HL-60/S4 treated with phorbol 12-myristate 13-acetate at 8.2 ng/mL for 4 days and 3 days (cell line): ENCODE data around the gene MICOS13.

Experiments
- in situ Hi-C: fragments of 300-500 bp; cut with MboI; formaldehyde crosslinking; loops from 2 replicates; pipeline ENCODE4 v1.15.0; 2022; ENCODE audit warnings: low sequenced_read_pairs

MICOS13 gene

GRCh38 chr19:5687360-5688198 is 7.3 kb upstream of the MICOS13 start:
- in situ Hi-C loops = no loop called here

GRCh38 chr19:5686647-5687359 is 6.5 kb upstream of the MICOS13 start:
- in situ Hi-C loops = no loop called here

DNA sequence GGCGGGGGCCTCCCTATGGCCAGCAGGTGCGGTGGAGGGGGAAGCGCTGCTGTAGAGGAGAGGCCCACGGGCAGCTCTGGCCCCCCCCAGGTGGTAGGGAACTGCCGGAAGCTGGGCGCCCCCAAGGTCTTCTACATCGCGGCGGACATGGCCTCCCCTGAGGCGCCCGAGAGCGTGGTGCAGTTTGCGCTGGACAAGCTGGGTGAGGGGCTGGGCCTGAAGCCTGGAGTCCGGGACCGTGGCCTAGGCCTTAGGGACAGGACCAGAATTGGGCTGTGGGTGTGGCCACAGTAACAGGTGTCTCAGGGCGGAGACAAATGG is 6.0 kb upstream of the MICOS13 start:
- in situ Hi-C loops = no loop called here

- in situ Hi-C loops = no loop called here
Measured at GRCh38 chr19:5684694-5685430, 4.5 kb upstream of the MICOS13 start.

- in situ Hi-C loops = no loop called here
Measured at GRCh38 chr19:5683177-5683886, 3.0 kb upstream of the MICOS13 start.

DNA sequence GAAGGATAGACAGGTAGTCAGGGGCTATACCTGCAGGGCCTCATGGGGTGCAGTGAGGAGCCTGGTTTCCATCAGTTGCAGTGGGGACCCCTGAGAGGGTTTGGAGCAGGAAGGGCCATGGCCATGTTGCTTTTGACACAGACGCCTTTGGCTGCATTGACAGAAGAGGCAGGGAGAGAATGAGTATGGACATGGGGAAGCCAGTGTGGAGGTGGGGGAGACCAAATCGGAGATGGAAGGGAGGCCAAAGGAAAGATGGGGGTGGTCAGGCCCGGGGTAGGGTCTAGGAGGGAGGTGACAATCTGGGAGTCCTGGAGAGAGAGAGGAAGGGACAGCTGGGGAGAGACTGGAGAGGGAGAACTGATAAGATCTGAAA is 1.8 kb upstream of the MICOS13 start:
- in situ Hi-C loops = no loop called here

- in situ Hi-C loops = no loop called here
Measured at GRCh38 chr19:5681391-5682106, 1.2 kb upstream of the MICOS13 start.

GRCh38 chr19:5680084-5680436 is 256 bp downstream of the MICOS13 start:
- in situ Hi-C loops = no loop called here

GRCh38 chr19:5679289-5680083 is 830 bp downstream of the MICOS13 start:
- in situ Hi-C loops = no loop called here

DNA sequence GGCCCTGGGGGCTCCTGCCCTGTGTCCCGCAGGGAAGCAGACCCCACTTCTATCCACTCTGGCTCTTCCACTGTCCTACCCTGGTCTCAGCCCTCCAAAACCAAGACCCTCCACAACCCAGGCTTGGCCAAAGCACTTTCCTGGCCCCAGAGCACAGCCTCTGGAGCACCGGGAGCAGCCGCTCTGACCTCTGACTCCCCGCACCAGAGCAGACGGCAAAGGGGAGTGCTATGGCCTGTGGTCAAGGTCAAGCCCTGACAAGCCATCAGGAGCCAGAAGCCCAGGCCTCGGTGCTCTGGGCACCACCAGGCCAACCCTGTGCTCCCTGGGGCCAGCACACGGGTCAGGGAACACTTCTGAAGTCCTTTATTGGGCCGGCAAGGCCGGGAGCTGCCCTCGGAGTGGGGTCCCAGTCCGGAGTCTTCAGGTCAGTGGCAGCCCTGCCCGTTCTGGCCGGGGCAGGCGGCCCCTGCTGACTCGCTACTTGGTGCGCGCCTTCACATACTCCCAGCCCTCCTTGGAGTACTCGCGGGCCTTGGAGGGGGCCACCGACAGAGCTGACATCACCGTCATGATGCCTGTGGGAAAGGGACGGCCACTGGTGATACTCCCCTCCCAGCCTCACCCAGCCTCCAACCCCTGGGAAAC is 2.1 kb downstream of the MICOS13 start:
- in situ Hi-C loops = no loop called here

DNA sequence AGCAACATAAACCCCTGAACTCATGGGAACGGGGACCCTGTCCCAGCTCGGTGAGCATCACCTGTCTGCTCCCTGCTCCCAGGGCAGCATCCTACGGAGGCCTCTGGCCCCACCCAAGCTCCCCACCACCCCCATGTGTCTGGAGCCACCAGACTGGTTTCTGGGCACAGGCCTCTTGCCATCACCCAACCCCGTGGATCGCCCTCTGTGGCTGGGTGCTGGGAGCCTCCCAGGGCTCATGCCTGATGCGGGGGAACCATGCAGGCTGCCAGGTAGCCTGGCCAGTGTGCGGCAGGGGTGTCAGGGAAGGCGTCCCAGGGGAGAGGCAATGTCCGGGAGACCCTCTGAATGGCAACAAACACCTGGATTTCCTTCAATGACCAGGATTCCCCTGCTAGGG is 2.7 kb downstream of the MICOS13 start:
- in situ Hi-C loops = no loop called here

- in situ Hi-C loops = no loop called here
Measured at GRCh38 chr19:5677136-5677535, 3.2 kb downstream of the MICOS13 start.

GRCh38 chr19:5676772-5677105 is 3.6 kb downstream of the MICOS13 start:
- in situ Hi-C loops = no loop called here

GRCh38 chr19:5676105-5676771 is 4.1 kb downstream of the MICOS13 start:
- in situ Hi-C loops = no loop called here

GRCh38 chr19:5674714-5675113 is 5.6 kb downstream of the MICOS13 start:
- in situ Hi-C loops = no loop called here

DNA sequence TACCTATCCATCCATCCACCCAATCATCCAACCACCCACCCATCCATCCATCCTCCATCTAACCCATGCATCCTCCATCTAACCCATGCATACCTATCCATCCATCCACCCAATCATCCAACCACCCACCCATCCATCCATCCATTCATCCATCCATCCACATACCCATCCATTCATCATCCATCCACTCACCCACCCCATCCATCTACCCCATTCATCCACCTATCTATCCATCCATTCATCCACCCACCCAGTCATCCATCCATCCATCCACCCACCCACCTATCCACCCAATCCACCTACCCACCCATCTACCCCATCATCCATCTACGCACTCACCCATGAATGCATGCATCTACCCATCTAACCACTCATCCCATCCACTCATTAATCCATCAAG is 6.6 kb downstream of the MICOS13 start:
- in situ Hi-C loops = no loop called here

DNA sequence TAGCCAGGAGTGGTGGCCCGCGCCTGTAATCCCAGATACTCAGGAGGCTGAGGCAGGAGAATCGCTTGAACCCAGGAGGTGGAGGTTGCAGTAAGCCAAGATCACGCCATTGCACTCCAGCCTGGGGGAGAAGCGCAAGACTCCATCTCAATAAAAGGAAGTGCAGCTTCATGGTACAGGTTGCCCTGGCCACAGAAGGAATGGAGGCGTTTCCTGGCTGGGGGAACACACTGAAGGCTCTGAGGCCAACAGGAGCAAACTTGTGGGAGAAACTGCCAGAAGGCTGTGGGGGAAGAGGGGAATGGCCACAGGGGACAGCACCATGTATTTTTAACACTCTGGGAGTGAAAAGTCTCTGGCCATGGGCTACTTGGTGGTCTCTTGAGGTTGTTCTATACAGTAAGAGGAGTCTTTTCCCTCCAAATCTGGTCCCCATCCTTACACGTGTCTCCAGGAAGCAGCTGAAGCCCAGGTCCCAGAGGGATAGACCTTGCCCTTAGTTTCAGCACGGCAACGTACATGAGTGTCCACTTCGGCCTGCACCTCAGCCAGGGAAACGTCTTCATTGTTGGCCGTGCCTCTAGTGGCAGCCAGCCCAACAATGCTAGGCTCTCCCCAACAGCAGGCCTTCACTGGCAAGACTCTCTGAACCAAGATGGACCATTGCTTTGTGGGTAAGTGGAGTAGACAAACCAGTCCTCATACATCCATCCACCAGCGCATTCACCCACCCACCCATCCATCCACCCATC is 7.4 kb downstream of the MICOS13 start:
- in situ Hi-C loops = no loop called here

DNA sequence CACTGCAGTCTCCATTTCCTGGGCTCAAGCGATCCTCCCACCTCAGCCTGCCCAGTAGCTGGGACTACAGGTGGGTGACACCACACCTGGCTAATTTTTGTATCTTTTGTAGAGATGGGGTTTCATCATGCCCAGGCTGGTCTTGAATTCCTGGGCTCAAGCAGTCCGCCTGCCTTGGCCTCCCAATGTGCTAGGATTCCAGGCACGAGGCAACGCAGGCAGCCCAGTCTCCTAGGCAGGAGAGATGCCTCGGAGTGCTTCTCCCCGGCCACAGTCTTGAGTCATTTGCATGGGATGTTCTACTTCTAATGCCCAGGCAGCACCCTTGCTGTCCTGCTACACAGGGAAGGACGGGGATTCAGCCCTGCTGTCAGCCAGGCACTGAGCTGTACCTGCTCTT is 8.7 kb downstream of the MICOS13 start:
- in situ Hi-C loops = no loop called here
